Gastroesophageal sphincter (tissue), 4 donors: ENCODE data around the gene TMED1. TPM values are rescaled to one million over a fixed set of nuclear protein-coding genes. Genes with fewer than 3 reads are reported as not detected.
A peak's percentile ranks its signal among the peaks of the same experiment; 100 is the strongest.

Experiments used
- ATAC-seq: fragments of 150-250 bp; one replicate; pipeline ENCODE4 v1.9.1; 2016; ENCODE audit warnings: mild to moderate bottlenecking, moderate library complexity
- H3K27ac ChIP-seq, 4 donors: fragments of 200-600 bp; sonication (generic) in 3 of 4; 1 replicate in 3 of 4; 2 replicates in 1 of 4; pipeline ENCODE4 v1.5.1; 2016 to 2019
- H3K27me3 ChIP-seq: fragments of 200-600 bp; sonication (generic); one replicate; pipeline ENCODE4 v1.5.1; 2019
- H3K36me3 ChIP-seq, 2 donors: fragments of 200-600 bp; sonication (generic); one replicate each; pipeline ENCODE4 v1.5.1; 2019; ENCODE audit warnings: control low read depth in 1 of 2
- H3K4me1 ChIP-seq, 3 donors: fragments of 200-600 bp; sonication (generic); 1 replicate in 2 of 3; 2 replicates in 1 of 3; pipeline ENCODE4 v1.5.1; 2016 to 2019; ENCODE audit warnings: control low read depth in 2 of 3
- H3K4me3 ChIP-seq, 2 donors: fragments of 200-600 bp; sonication (generic); one replicate each; pipeline ENCODE4 v1.5.1; 2019; ENCODE audit warnings: mild to moderate bottlenecking in 1 of 2, moderate library complexity in 1 of 2
- H3K9me3 ChIP-seq, 3 donors: fragments of 200-600 bp; sonication (generic); one replicate each; pipeline ENCODE4 v1.5.1; 2017 to 2019; ENCODE audit warnings: control low read depth in 2 of 3
- CTCF ChIP-seq, 4 experiments: fragments of 200-600 bp in 2 of 4; fragments of 450-650 bp in 2 of 4; sonication (generic) in 1 of 4; IDR thresholded peaks; one replicate each; pipeline ENCODE4 v1.5.1; 2017 to 2019; ENCODE audit warnings: antibody characterized with exemption in 4 of 4, mild to moderate bottlenecking in 2 of 4, moderate library complexity in 2 of 4
- EP300 ChIP-seq: sonication (generic); formaldehyde crosslinking; IDR thresholded peaks from one replicate; pipeline ENCODE4 v1.6.1; 2017; ENCODE audit warnings: antibody characterized with exemption, mild to moderate bottlenecking
- POLR2A ChIP-seq, 2 donors: fragments of 450-650 bp; IDR thresholded peaks; one replicate each; pipeline ENCODE4 v1.6.1; 2017; ENCODE audit warnings: antibody characterized with exemption in 2 of 2, mild to moderate bottlenecking in 2 of 2, moderate library complexity in 1 of 2
- POLR2AphosphoS5 ChIP-seq: sonication (generic); formaldehyde crosslinking; IDR thresholded peaks from one replicate; pipeline ENCODE4 v1.6.1; 2017; ENCODE audit warnings: antibody characterized with exemption
- WGBS, 2 donors: methylation state at CpG; one replicate each; pipeline ENCODE4 v1.1.5; 2018; ENCODE audit warnings: low coverage in 1 of 2; 5-methylcytosine and 5-hydroxymethylcytosine counted together
- total RNA-seq, 4 donors: library from RNA; depleted of rRNA; stranded (reverse); fragments of >200 nt; gene quantifications; one replicate each; pipeline ENCODE4 v1.1.0, GENCODE V29; 2016

Gene TMED1
- total RNA-seq, 4 donors from 2014 or later, result 15.4 to 36.9 (median 31.7) TPM

GRCh38 chr19:10836479-10837330 is 693 bp upstream of the TMED1 start:
- WGBS, 2 donors, result 36 to 43% methylated on average over 2 to 11 of the region's 38 CpGs
- ATAC-seq, result peak; percentile 39
- H3K4me3 ChIP-seq, result peak overlapping the region; percentile 44 to 84
- peak overlapping the region; percentile 81 to 98 (median 98) for H3K27ac ChIP-seq
- H3K9me3 ChIP-seq, result peaks cover 0 to 8% (median 0%) of the 10 kb centered on the region in 3 donors
- H3K36me3 ChIP-seq, result peaks cover 0 to 25% of the 10 kb centered on the region in 2 donors
- no peaks in the 10 kb centered on the region for H3K27me3 ChIP-seq
- peaks cover 0 to 18% (median 0%) of the 10 kb centered on the region in 3 donors for H3K4me1 ChIP-seq
- TF ChIP-seq CTCF (IDR thresholded peaks at IDR 0.05) (no peak), EP300 (no peak), POLR2A (IDR thresholded peaks at IDR 0.05) (no peak), POLR2AphosphoS5 (no peak)

GRCh38 chr19:10835089-10835753 is 791 bp downstream of the TMED1 start:
- 10 to 17% methylated on average over 9 to 11 of the region's 32 CpGs for WGBS, 2 donors
- H3K4me1 ChIP-seq, result peaks cover 0 to 18% (median 0%) of the 10 kb centered on the region in 3 donors
- peaks cover 0 to 40% of the 10 kb centered on the region in 2 donors for H3K36me3 ChIP-seq
- peak overlapping the region; percentile 31 to 84 for H3K4me3 ChIP-seq
- no peaks in the 10 kb centered on the region for H3K27me3 ChIP-seq
- ATAC-seq, result no peak
- TF ChIP-seq POLR2A (IDR thresholded peaks at IDR 0.05), result no peak
- no peak for TF ChIP-seq POLR2AphosphoS5
- TF ChIP-seq EP300, result no peak
- no peak for TF ChIP-seq CTCF (IDR thresholded peaks at IDR 0.05)
- H3K27ac ChIP-seq, result peak overlapping the region; percentile 86 to 98 (median 98)
- H3K9me3 ChIP-seq, result peaks cover 0 to 8% (median 0%) of the 10 kb centered on the region in 3 donors

GRCh38 chr19:10832939-10833296 is 3.1 kb downstream of the TMED1 start:
- no peak overlapping the region for H3K4me3 ChIP-seq
- TF ChIP-seq EP300, result no peak
- TF ChIP-seq POLR2AphosphoS5, result no peak
- no peak for TF ChIP-seq POLR2A (IDR thresholded peaks at IDR 0.05)
- no peak for TF ChIP-seq CTCF (IDR thresholded peaks at IDR 0.05)
- H3K27me3 ChIP-seq, result no peaks in the 10 kb centered on the region
- peaks cover 0 to 18% (median 0%) of the 10 kb centered on the region in 3 donors for H3K4me1 ChIP-seq
- peaks cover 0 to 58% of the 10 kb centered on the region in 2 donors for H3K36me3 ChIP-seq
- 39 to 71% methylated on average over 4 of the region's 20 CpGs for WGBS, 2 donors
- no peak overlapping the region for H3K27ac ChIP-seq
- no peak for ATAC-seq
- peaks cover 0 to 8% (median 0%) of the 10 kb centered on the region in 3 donors for H3K9me3 ChIP-seq

GRCh38 chr19:10831987-10832938 is 3.7 kb downstream of the TMED1 start:
- Histone ChIP-seq H3K4me1 (peaks cover 0 to 18% (median 0%) of the 10 kb centered on the region in 3 donors), H3K36me3 (peaks cover 0 to 64% of the 10 kb centered on the region in 2 donors), H3K9me3 (peaks cover 0 to 8% (median 0%) of the 10 kb centered on the region in 3 donors), H3K4me3 (no peak overlapping the region), H3K27me3 (no peaks in the 10 kb centered on the region), H3K27ac (no peak overlapping the region)
- 60 to 77% methylated on average over 10 to 17 of the region's 28 CpGs for WGBS, 2 donors
- no peak for ATAC-seq
- TF ChIP-seq POLR2A (IDR thresholded peaks at IDR 0.05) (no peak), POLR2AphosphoS5 (no peak), EP300 (no peak), CTCF (IDR thresholded peaks at IDR 0.05) (no peak)
